Limb (tissue), 2 donors: ENCODE results near the gene LRRK2.
"Not testable (repeated sequence)": the region's sequence is repeated elsewhere in the genome, so short reads cannot be mapped to it uniquely, and the experiment has no call there.

ENCODE experiments used
- DNase-seq, 2 donors: peaks; one replicate each; pipeline ENCODE4 v3.0.0-alpha.2; 2016; ENCODE audit errors: extremely low spot score in 2 of 2

LRRK2 gene

DNA sequence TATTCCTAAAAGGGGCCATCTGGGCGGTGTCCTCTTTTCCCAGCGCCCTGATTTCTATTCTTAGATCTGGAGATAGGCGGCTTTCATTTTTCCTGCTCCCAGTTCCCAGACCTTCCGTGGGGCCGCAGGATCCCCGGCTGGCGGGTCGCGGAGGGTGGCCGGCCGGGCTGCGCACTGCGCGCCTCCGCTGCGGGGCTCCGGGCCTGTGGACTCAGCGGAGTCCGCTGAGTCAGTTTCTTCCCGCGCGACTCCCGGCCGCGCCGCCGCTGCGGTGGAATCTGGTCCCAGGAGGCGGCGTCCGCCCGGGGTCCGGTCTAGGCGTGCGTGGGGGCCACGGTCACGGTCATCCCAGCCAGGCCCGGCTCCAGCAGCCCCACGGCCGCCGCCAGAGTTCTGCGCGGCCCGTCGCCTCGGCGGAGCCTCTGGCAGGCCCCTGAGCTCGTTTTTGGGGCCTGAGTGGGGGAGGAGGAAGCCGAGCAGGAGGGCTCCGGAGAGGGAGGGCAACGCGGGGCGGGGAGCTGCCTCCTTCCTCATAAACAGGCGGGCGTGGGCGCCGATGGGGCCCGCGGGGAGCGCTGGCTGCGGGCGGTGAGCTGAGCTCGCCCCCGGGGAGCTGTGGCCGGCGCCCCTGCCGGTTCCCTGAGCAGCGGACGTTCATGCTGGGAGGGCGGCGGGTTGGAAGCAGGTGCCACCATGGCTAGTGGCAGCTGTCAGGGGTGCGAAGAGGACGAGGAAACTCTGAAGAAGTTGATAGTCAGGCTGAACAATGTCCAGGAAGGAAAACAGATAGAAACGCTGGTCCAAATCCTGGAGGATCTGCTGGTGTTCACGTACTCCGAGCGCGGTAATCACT is at the start of gene LRRK2:
TSS of gene LRRK2 (plus strand) at position 559 of the 853 bp plus-strand sequence. CDS start at position 694, 135 bp downstream.
- peak; percentile 55 to 86 for DNase-seq

- DNase-seq, result no peak
Observed at GRCh38 chr12:40175045-40175444, 49.8 kb upstream of the LRRK2 start.

GRCh38 chr12:40175489-40175888 is 49.3 kb upstream of the LRRK2 start:
- no peak for DNase-seq

GRCh38 chr12:40178701-40179100 is 46.1 kb upstream of the LRRK2 start:
- DNase-seq, result no peak

DNA sequence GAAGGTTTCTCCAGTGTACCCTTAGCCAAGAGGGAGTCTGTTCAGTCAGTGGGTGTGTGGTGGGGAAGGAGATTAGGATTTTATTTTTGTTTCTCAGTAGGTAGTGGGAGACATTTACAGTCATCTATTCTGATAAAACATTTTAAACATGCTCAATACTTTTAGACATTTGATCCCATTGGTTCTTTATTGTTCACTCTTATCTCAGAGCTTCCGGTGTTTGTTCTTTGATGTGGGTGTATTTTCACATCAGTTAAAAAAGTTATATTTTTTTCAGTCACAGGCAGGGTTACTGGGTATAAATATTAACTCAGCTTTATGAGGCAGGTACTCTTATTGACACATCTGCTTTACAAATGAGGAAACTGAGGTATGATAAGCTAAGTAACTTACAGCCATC is 43.3 kb upstream of the LRRK2 start:
- DNase-seq, result no peak

DNA sequence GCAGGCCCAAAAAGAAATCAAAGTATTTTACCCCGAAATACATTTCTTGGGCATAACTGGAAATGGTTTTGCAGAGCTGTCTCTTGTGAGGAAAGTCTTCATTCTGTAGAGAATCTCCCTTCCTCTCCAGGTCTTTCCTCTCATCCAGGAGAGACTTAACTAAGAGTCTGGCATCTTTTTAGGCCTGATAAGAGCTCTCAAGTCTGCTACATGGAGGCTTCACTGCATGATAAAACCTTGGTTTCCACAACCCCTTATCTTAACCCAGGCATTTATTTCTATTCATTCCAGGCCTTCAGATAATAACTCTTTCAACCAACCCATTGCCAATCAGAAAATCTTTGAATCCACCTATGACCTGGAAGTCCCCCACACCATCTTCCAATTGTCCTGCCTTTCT is 41.1 kb upstream of the LRRK2 start:
- DNase-seq, result no peak

DNA sequence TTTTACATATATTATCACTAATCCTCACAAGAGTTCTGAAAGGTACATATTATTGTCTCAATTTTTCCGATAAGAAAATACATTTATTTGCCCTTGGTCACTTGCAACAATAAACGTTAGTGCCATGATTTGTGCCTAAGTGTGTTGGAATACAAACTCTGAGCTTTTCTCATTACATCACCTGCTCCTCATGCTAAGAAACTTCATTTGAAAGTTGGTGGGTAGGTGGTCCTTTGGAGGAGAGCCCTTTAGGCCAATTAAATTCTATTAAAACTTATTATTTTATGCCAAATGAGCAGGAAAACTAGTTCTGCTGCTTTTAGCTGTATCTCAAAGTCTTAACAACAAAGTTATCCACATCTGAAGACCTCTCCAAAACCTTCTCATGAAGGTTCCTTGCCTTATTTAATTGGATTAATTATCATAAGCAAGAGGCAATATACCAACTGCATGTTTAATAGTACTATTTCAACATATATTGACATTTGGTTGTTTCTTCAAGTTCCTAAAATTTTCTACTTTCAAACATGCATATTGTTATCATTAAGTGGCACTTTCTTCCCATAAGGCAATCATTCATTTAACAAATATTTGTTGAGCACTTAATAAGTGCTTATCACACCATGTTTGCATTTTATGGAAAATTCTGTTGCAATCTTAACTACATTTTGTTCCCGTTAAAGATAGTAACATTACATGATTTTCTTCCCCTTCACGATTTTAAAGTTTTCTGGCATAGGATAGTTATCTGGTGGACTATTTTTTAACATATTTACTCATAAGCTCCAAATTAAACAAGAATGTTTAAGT is 40.1 kb upstream of the LRRK2 start:
- DNase-seq, result no peak

- no peak for DNase-seq
Observed at GRCh38 chr12:40185303-40185693, 39.5 kb upstream of the LRRK2 start.

GRCh38 chr12:40188558-40189320 is 36.1 kb upstream of the LRRK2 start:
- no peak for DNase-seq

- DNase-seq, result no peak
Observed at GRCh38 chr12:40192704-40193255, 32.0 kb upstream of the LRRK2 start.

DNA sequence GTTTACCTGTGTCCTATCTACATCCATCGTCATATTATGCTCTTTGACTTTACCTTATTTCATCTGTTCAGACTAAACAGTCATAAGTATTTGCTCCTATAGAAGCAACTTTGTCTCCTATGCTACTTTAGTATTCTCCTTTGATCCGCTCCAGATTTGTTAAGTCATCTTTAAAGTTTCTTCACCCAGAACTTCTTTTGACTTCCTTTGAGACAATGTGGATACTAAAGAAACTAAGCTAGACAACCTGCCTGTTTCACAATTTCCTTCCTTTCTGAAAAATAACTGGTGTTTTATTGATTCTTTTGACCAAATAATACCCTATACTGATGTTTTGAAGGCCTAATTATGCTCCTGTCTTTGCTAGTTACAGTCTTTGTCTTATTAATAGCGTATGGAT is 30.0 kb upstream of the LRRK2 start:
- no peak for DNase-seq

DNA sequence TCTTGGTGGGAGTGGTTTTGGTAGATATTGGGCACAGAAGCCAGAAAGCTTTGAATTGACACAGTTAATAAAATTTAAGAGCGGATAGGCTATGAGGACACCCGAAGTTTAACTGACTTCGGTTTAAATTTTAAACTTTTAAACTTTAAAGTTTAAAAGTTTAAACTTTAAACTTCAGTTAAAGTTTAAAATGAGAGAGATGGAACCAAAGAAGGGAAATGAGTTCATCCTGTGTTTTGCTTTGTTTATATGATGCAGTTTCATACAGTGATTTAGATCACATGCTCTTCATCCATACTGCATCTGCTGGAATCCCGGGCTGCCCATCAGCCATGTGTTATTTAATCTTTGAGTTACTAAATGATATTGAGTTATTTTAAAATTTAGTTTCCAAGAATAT is 27.2 kb upstream of the LRRK2 start:
- no peak for DNase-seq

DNA sequence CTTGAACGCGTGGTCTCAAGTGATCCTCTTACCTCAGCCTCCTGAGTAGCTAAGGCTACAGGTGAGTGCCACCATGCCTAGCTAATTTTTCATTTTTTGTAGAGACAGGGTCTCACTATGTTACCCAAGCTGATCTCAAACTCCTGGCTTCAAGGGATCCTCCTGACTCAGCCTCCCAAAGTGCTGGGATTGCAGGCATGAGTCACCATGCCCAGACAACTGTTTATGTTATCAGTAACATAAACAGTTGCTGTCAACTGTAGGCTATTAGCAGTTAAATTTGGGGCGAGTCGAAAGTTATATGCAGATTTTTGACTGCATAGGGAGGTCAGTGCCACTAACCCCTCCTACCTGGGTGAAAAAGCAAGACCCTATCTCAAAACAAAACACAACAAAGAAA is 26.2 kb upstream of the LRRK2 start:
- DNase-seq, result no peak

DNA sequence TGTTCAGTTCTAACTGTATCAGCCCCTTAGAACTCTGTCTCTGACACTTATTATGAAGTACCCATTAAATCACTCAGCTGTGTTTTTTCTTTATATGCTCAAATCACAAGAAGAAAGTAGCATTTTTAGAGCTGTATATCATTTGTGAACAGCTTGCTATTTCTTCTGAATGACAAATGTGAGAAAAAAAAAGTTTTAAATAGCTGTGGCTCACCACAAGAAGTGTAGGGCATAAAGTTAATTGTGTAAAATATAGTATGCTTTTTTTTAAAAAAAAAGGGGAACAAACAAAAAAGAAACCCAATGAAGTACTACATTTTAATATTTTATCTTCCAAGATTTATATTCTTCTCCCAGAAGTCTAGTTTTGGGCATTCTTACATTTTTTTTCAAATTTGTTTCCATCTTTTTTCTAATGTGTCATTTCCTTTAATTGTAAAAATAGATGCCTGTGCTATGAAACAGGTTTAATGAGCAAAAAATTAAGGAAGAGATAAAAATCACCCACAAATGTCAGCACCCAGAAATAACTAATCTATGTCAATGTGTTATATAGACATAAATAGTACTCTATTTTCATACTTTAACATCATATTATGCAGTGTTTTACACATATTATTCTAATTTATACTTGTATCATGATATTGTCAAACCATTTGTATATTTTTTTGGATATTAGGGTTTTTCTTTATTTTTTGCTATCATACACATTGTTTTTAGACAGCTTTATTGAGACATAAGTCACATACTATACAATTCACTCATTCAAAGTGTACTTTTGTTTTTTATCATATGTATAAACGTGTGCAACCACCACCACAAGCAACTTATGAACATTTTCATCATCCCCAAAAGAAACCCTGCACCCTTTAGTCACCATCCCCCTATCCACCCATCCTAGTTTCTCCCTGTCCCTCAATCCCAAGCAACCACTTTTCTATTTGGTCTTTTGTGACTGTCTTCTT is 22.4 kb upstream of the LRRK2 start:
- DNase-seq, result no peak

- DNase-seq, result no peak
Observed at GRCh38 chr12:40203060-40203430, 21.8 kb upstream of the LRRK2 start.

- DNase-seq, result no peak
Observed at GRCh38 chr12:40204337-40204736, 20.5 kb upstream of the LRRK2 start.

GRCh38 chr12:40207551-40207950 is 17.2 kb upstream of the LRRK2 start:
- no peak for DNase-seq

GRCh38 chr12:40208707-40209446 is 15.9 kb upstream of the LRRK2 start:
- no peak for DNase-seq

- DNase-seq, result no peak
Observed at GRCh38 chr12:40209886-40210285, 14.9 kb upstream of the LRRK2 start.

GRCh38 chr12:40211186-40211585 is 13.6 kb upstream of the LRRK2 start:
- DNase-seq, result not testable (repeated sequence)
